Suprapubic skin (tissue), 4 donors: ENCODE measurements around the gene STXBP1. TPM values are rescaled to one million over a fixed set of nuclear protein-coding genes. Genes with fewer than 3 reads are reported as not detected.

Experiments used
- DNase-seq, 2 donors: peaks; one replicate each; pipeline ENCODE4 v3.0.0-alpha.2; 2019; ENCODE audit warnings: low spot score in 2 of 2
- H3K27ac ChIP-seq: fragments of 200-600 bp; sonication (generic); one replicate; pipeline ENCODE4 v1.5.1; 2019
- H3K27me3 ChIP-seq: fragments of 200-600 bp; sonication (generic); one replicate; pipeline ENCODE4 v1.5.1; 2019
- H3K36me3 ChIP-seq: fragments of 200-600 bp; sonication (generic); one replicate; pipeline ENCODE4 v1.5.1; 2019
- H3K4me1 ChIP-seq: fragments of 200-600 bp; sonication (generic); one replicate; pipeline ENCODE4 v1.5.1; 2019
- H3K4me3 ChIP-seq: fragments of 200-600 bp; sonication (generic); one replicate; pipeline ENCODE4 v1.5.1; 2019; ENCODE audit warnings: mild to moderate bottlenecking
- H3K9me3 ChIP-seq: fragments of 200-600 bp; sonication (generic); one replicate; pipeline ENCODE4 v1.5.1; 2019
- CTCF ChIP-seq, 2 donors: fragments of 200-600 bp in 1 of 2; fragments of 450-650 bp in 1 of 2; sonication (generic) in 1 of 2; IDR thresholded peaks; one replicate each; pipeline ENCODE4 v1.5.1; 2016 to 2019; ENCODE audit warnings: antibody characterized with exemption in 2 of 2, mild to moderate bottlenecking in 1 of 2, moderate library complexity in 1 of 2
- EP300 ChIP-seq: sonication (generic); formaldehyde crosslinking; IDR thresholded peaks from one replicate; pipeline ENCODE4 v1.6.1; 2017; ENCODE audit warnings: antibody characterized with exemption
- POLR2A ChIP-seq, 2 donors: fragments of 450-650 bp; IDR thresholded peaks; one replicate each; pipeline ENCODE4 v1.6.1; 2017; ENCODE audit warnings: antibody characterized with exemption in 2 of 2, mild to moderate bottlenecking in 2 of 2, moderate library complexity in 2 of 2
- POLR2AphosphoS5 ChIP-seq, 3 donors: sonication (generic); formaldehyde crosslinking; IDR thresholded peaks; one replicate each; pipeline ENCODE4 v1.6.1; 2017; ENCODE audit warnings: antibody characterized with exemption in 3 of 3
- WGBS: methylation state at CpG from one replicate; pipeline ENCODE4 v1.1.5; 2018; 5-methylcytosine and 5-hydroxymethylcytosine counted together
- total RNA-seq, 4 donors: library from RNA; depleted of rRNA; stranded (reverse); fragments of >200 nt; gene quantifications; one replicate each; pipeline ENCODE4 v1.1.0, GENCODE V29; 2016

STXBP1 gene
- total RNA-seq, 4 donors from 2014 or later: 18.4 to 28.2 (median 24.5) TPM

DNA sequence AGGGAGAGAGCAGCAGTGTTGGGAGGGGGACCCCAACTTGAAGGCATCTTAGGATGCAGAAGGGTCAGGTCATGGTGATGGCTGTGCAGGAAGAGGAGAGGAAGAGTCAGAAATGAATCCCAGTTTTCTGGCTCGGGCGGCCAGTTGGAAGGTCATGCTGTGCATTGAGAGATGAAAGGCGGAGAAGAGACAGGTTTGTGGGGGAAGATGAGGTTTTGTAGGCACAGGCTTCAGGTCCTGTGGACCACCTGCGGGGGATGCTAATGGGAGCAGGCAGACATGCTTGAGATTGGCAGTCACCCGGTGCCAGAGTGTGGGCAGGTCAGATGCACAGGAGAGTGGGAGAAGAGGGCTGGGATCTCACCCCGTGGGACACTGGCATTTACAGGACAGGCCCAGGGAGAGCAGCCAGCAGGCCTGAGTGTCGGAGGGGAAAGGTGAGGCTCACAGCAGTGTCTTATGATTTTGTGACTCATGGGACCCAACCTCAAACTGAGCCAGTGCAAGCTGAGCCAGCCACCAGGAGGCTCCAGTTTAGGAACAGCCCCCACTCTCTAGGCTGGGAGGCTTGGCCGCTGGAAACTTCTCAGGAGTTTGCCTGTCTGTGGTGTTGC is 17.5 kb downstream of the STXBP1 start:
- DNase-seq: no peak
- H3K4me3 ChIP-seq: no peak overlapping the region
- WGBS: 93% methylated on average over 7 of the region's 8 CpGs
- H3K27ac ChIP-seq: no peak overlapping the region
- no peaks in the 10 kb centered on the region for H3K36me3 ChIP-seq
- H3K9me3 ChIP-seq: no peaks in the 10 kb centered on the region
- TF ChIP-seq POLR2AphosphoS5 (IDR thresholded peaks at IDR 0.05) (no peak), POLR2A (IDR thresholded peaks at IDR 0.05) (no peak), EP300 (no peak), CTCF (IDR thresholded peaks at IDR 0.05) (no peak)
- no peaks in the 10 kb centered on the region for H3K27me3 ChIP-seq
- peaks cover 23% of the 10 kb centered on the region for H3K4me1 ChIP-seq

DNA sequence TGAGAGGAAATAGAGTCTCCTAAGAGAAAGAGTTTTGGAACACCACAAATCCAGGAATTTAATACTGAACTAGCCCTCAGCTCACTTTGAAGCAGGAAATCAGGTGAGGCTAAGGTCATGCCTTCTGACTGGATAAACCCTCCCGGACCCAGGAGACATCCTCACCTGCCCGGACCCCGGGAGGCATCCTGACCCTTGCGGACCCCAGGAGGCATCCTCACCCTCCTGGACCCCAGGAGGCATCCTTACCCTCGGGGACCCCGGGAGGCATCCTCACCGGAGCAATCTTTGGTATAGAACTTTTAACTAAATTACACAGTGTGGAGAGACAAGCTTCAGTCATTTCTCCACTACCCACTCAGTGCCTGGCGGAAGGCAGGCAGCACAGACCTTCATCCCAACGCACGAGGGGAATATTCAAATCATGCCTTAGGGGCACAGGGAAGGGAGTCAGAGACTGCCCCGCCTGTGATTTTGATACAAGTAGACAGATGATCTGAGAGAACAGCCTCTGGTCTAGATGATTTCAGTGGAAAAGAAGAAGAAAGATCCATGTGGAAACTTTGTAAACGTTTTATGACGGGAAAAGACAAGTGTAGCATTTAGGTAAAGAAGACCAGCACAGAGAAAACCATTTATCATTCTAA is 21.3 kb downstream of the STXBP1 start:
- H3K9me3 ChIP-seq: no peaks in the 10 kb centered on the region
- WGBS: 59% methylated on average over 13 of the region's 13 CpGs
- no peak for TF ChIP-seq POLR2AphosphoS5 (IDR thresholded peaks at IDR 0.05)
- H3K4me1 ChIP-seq: peaks cover 32% of the 10 kb centered on the region
- no peak for DNase-seq
- H3K4me3 ChIP-seq: no peak overlapping the region
- peak overlapping the region; percentile 45 for H3K27ac ChIP-seq
- no peaks in the 10 kb centered on the region for H3K27me3 ChIP-seq
- H3K36me3 ChIP-seq: no peaks in the 10 kb centered on the region

DNA sequence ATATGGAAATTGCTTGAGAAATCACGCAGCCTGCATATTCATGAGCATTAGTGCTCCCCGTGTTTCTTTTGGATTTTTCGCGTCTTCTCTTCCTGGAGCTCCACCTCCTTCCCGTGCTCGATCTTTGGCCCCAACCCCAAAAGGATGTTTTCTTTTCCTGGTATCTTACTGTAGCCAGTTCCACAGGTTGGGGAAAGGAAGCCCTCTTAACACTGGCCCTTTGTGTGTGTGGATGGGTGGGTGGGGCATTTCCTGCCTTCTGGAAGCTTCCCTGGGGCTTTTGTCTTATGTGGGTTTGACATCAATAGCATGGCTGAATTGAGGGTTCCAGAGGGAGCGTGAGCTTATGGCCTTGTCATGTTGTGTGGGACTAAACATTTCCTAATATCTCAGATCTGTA is 21.9 kb downstream of the STXBP1 start:
- 51% methylated on average over 7 of the region's 7 CpGs for WGBS
- H3K27me3 ChIP-seq: no peaks in the 10 kb centered on the region
- H3K9me3 ChIP-seq: no peaks in the 10 kb centered on the region
- TF ChIP-seq CTCF (IDR thresholded peaks at IDR 0.05): no peak
- no peak for TF ChIP-seq POLR2A (IDR thresholded peaks at IDR 0.05)
- no peak for TF ChIP-seq EP300
- no peak for TF ChIP-seq POLR2AphosphoS5 (IDR thresholded peaks at IDR 0.05)
- no peak for DNase-seq
- no peak overlapping the region for H3K4me3 ChIP-seq
- peak overlapping the region; percentile 45 for H3K27ac ChIP-seq
- no peaks in the 10 kb centered on the region for H3K36me3 ChIP-seq
- H3K4me1 ChIP-seq: peaks cover 29% of the 10 kb centered on the region

DNA sequence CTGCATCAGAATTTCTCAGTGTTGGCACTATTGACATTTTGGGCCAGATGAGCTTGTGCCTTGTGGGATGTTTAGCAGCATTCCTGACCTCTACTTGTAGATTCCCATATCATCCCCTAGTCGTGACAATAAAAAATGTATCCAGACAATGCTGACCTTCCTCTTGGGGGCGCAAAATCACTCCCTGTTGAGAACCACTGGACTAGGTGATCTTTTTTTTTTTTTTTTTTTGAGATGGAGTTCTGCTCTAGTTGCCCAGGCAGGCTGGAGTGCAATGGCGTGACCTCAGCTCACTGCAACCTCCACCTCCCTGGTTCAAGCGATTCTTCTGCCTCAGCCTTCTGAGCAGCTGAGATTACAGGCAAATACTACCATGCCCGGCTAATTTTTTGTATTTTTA is 22.6 kb downstream of the STXBP1 start:
- Histone ChIP-seq H3K27ac (peak overlapping the region; percentile 45), H3K9me3 (no peaks in the 10 kb centered on the region), H3K27me3 (no peaks in the 10 kb centered on the region), H3K36me3 (no peaks in the 10 kb centered on the region), H3K4me1 (peaks cover 28% of the 10 kb centered on the region), H3K4me3 (no peak overlapping the region)
- TF ChIP-seq POLR2A (IDR thresholded peaks at IDR 0.05) (no peak), EP300 (no peak), CTCF (IDR thresholded peaks at IDR 0.05) (no peak), POLR2AphosphoS5 (IDR thresholded peaks at IDR 0.05) (no peak)
- DNase-seq: no peak
- 92% methylated on average over 5 of the region's 5 CpGs for WGBS

GRCh38 chr9:127635201-127635735 is 23.2 kb downstream of the STXBP1 start:
- Histone ChIP-seq H3K9me3 (no peaks in the 10 kb centered on the region), H3K4me3 (no peak overlapping the region), H3K36me3 (no peaks in the 10 kb centered on the region), H3K4me1 (peaks cover 28% of the 10 kb centered on the region), H3K27me3 (no peaks in the 10 kb centered on the region), H3K27ac (no peak overlapping the region)
- TF ChIP-seq EP300: no peak
- no peak for TF ChIP-seq POLR2A (IDR thresholded peaks at IDR 0.05)
- TF ChIP-seq CTCF (IDR thresholded peaks at IDR 0.05): no peak
- TF ChIP-seq POLR2AphosphoS5 (IDR thresholded peaks at IDR 0.05): no peak
- DNase-seq: no peak
- 95% methylated on average over 7 of the region's 8 CpGs for WGBS
